Liver (tissue), 9 donors: ENCODE measurements around the gene YIPF5. TPM values are rescaled to one million over a fixed set of nuclear protein-coding genes. Genes with fewer than 3 reads are reported as not detected.

ENCODE experiments used
- DNase-seq: peaks from one replicate; pipeline ENCODE4 v3.0.0-alpha.2; 2017; ENCODE audit warnings: low spot score
- H3K27ac ChIP-seq, 2 donors: one replicate each; pipeline ENCODE4 v1.7.0; 2013; ENCODE audit warnings: inconsistent platforms in 2 of 2, low read length in 2 of 2, control low read depth in 1 of 2, low read depth in 1 of 2, mild to moderate bottlenecking in 1 of 2
- H3K27me3 ChIP-seq, 4 donors: one replicate each; pipeline versions ENCODE4 v1.6.1 to v1.7.0; 2013; ENCODE audit warnings: low read length in 3 of 4, inconsistent platforms in 1 of 4, mild to moderate bottlenecking in 1 of 4, moderate library complexity in 1 of 4; ENCODE audit not compliant: control insufficient read depth in 4 of 4, insufficient read depth in 4 of 4
- H3K36me3 ChIP-seq, 4 donors: one replicate each; pipeline versions ENCODE4 v1.6.1 to v1.7.0; 2013; ENCODE audit warnings: low read length in 3 of 4, mild to moderate bottlenecking in 3 of 4, low read depth in 1 of 4, moderate library complexity in 1 of 4; ENCODE audit not compliant: control insufficient read depth in 4 of 4, insufficient read depth in 3 of 4
- H3K4me1 ChIP-seq, 4 donors: one replicate each; pipeline versions ENCODE4 v1.6.1 to v1.7.0; 2013; ENCODE audit warnings: low read length in 3 of 4, mild to moderate bottlenecking in 3 of 4, moderate library complexity in 1 of 4; ENCODE audit not compliant: control insufficient read depth in 4 of 4, insufficient read depth in 4 of 4
- H3K4me3 ChIP-seq, 3 donors: one replicate each; pipeline versions ENCODE4 v1.6.1 to v1.7.0; 2013; ENCODE audit warnings: low read length in 3 of 3, control low read depth in 1 of 3, low read depth in 1 of 3, mild to moderate bottlenecking in 1 of 3
- H3K9ac ChIP-seq, 2 donors: one replicate each; pipeline ENCODE4 v1.7.0; 2013; ENCODE audit warnings: low read length in 2 of 2, mild to moderate bottlenecking in 2 of 2, moderate library complexity in 2 of 2, control low read depth in 1 of 2, low read depth in 1 of 2
- H3K9me3 ChIP-seq, 4 donors: one replicate each; pipeline versions ENCODE4 v1.6.1 to v1.7.0; 2013; ENCODE audit warnings: low read length in 3 of 4; ENCODE audit not compliant: control insufficient read depth in 4 of 4
- EGR1 ChIP-seq, 2 donors: IDR thresholded peaks; 2 replicates each; pipeline ENCODE4 v1.6.1; 2016 to 2018; ENCODE audit warnings: antibody characterized with exemption in 2 of 2, low read depth in 2 of 2
- FOXA1 ChIP-seq: IDR thresholded peaks from 2 replicates; pipeline ENCODE4 v1.6.1; 2016; ENCODE audit warnings: antibody characterized with exemption
- FOXA2 ChIP-seq: IDR thresholded peaks from 2 replicates; pipeline ENCODE4 v1.6.1; 2016; ENCODE audit warnings: antibody characterized with exemption
- GABPA ChIP-seq, 2 donors: IDR thresholded peaks in 1 of 2; conservative IDR thresholded peaks in 1 of 2; 2 replicates each; pipeline ENCODE4 v1.6.1; 2016; ENCODE audit warnings: antibody characterized with exemption in 2 of 2, mild to moderate bottlenecking in 1 of 2, moderate library complexity in 1 of 2
- HNF4A ChIP-seq, 2 donors: conservative IDR thresholded peaks; 2 replicates each; pipeline ENCODE4 v1.6.1; 2016; ENCODE audit warnings: antibody characterized with exemption in 2 of 2, mild to moderate bottlenecking in 2 of 2
- HNF4G ChIP-seq: IDR thresholded peaks from 2 replicates; pipeline ENCODE4 v1.6.1; 2016; ENCODE audit warnings: antibody characterized with exemption
- JUND ChIP-seq, 2 donors: IDR thresholded peaks; 2 replicates each; pipeline ENCODE4 v1.6.1; 2016; ENCODE audit warnings: antibody characterized with exemption in 2 of 2
- NR2F2 ChIP-seq: IDR thresholded peaks from 2 replicates; pipeline ENCODE4 v1.6.1; 2016; ENCODE audit warnings: antibody characterized with exemption
- RAD21 ChIP-seq, 2 donors: IDR thresholded peaks; 2 replicates each; pipeline ENCODE4 v1.6.1; 2016; ENCODE audit warnings: antibody characterized with exemption in 2 of 2, mild to moderate bottlenecking in 2 of 2
- RXRA ChIP-seq, 2 donors: IDR thresholded peaks; 2 replicates each; pipeline ENCODE4 v1.6.1; 2017 to 2018; ENCODE audit warnings: antibody characterized with exemption in 2 of 2, mild to moderate bottlenecking in 1 of 2
- SP1 ChIP-seq: IDR thresholded peaks from 2 replicates; pipeline ENCODE4 v1.6.1; 2018; ENCODE audit warnings: antibody characterized with exemption, mild to moderate bottlenecking
- TAF1 ChIP-seq: conservative IDR thresholded peaks from 2 replicates; pipeline ENCODE4 v1.6.1; 2016; ENCODE audit warnings: antibody characterized with exemption, mild to moderate bottlenecking
- YY1 ChIP-seq: IDR thresholded peaks from 2 replicates; pipeline ENCODE4 v1.6.1; 2016; ENCODE audit warnings: antibody characterized with exemption, mild to moderate bottlenecking
- WGBS: extraction: QIAGEN DNeasy Blood & Tissue Kit; methylation state at CpG from one replicate; pipeline ENCODE4 v1.1.7; 2013; 5-methylcytosine and 5-hydroxymethylcytosine counted together
- polyA plus RNA-seq, 2 donors: library from polyadenylated mRNA; stranded (reverse) in 1 of 2; unstranded in 1 of 2; fragments of 200-250 nt in 1 of 2; fragments of >200 nt in 1 of 2; fragmentation: Nextera tagmentation in 1 of 2; extraction: Ambion mirVana in 1 of 2; gene quantifications; one replicate each; pipeline versions ENCODE4 v1.2.1 to v1.2.3, GENCODE V29; 2013 to 2015
- total RNA-seq, 2 donors: library from RNA; depleted of rRNA; stranded (reverse); fragments of >200 nt; gene quantifications; one replicate each; pipeline ENCODE4 v1.2.3, GENCODE V29; 2014
- TF ChIP-seq, protein P1 (sequence below): IDR thresholded peaks from 2 replicates; pipeline ENCODE4 v1.6.1; 2016; ENCODE audit warnings: antibody characterized with exemption
- TF ChIP-seq, protein P2 (sequence below): IDR thresholded peaks from 2 replicates; pipeline ENCODE4 v1.6.1; 2016; ENCODE audit warnings: antibody characterized with exemption
- TF ChIP-seq, protein P3 (sequence below): IDR thresholded peaks from 2 replicates; pipeline ENCODE4 v1.6.1; 2016; ENCODE audit warnings: antibody characterized with exemption, mild to moderate bottlenecking
- TF ChIP-seq, protein P4 (sequence below): IDR thresholded peaks from 2 replicates; pipeline ENCODE4 v1.6.1; 2016; ENCODE audit warnings: antibody characterized with exemption
- TF ChIP-seq, protein P5 (sequence below): fragments of 150-350 bp; IDR thresholded peaks from 2 replicates; pipeline ENCODE4 v1.5.1; 2017; ENCODE audit warnings: improper control_type of control experiment, low read depth, low read length; ENCODE audit not compliant: missing input control
- donor health status: healthy.
- donor health status: healthy.
- donor health status: healthy.
- donor health status: healthy.
- donor health status: healthy.

The YIPF5 gene
- total and polyA plus RNA-seq, 4 donors, result 18.7 to 43.1 (median 20.6) TPM

DNA sequence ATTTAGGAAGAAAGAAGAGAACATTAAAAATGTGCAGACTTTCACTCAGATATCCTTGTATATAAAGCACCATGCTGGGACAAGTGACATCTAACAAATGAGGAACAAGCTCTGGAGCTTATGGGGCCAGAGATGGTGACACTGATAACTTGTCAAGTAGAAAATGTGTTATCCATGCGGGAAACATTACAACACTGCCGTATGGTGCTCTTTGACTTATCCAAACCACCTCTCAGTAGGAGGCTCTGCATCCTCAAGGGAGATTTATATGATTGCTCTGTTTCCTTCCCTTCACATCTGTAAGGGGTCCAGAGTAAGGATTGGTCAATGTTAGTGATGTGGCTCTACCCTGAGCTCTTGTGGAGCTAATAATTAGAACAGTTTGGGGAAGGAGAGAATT, 23.7 kb upstream of the YIPF5 start:
- no peak for DNase-seq
- Histone ChIP-seq H3K36me3 (no peaks in the 10 kb centered on the region), H3K9ac (no peak overlapping the region), H3K27ac (no peak overlapping the region), H3K9me3 (no peaks in the 10 kb centered on the region), H3K4me1 (no peaks in the 10 kb centered on the region), H3K27me3 (peaks cover 0 to 8% (median 0%) of the 10 kb centered on the region in 4 donors), H3K4me3 (no peak overlapping the region)
- 78% methylated on average over 2 of the region's 2 CpGs for WGBS
- TF ChIP-seq, protein P1, sequence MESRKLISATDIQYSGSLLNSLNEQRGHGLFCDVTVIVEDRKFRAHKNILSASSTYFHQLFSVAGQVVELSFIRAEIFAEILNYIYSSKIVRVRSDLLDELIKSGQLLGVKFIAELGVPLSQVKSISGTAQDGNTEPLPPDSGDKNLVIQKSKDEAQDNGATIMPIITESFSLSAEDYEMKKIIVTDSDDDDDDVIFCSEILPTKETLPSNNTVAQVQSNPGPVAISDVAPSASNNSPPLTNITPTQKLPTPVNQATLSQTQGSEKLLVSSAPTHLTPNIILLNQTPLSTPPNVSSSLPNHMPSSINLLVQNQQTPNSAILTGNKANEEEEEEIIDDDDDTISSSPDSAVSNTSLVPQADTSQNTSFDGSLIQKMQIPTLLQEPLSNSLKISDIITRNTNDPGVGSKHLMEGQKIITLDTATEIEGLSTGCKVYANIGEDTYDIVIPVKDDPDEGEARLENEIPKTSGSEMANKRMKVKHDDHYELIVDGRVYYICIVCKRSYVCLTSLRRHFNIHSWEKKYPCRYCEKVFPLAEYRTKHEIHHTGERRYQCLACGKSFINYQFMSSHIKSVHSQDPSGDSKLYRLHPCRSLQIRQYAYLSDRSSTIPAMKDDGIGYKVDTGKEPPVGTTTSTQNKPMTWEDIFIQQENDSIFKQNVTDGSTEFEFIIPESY, result no peak
- TF ChIP-seq JUND (IDR thresholded peaks at IDR 0.05) (no peak), EGR1 (IDR thresholded peaks at IDR 0.05; ENCODE audit: low read depth in 2 of 2) (no peak), RXRA (IDR thresholded peaks at IDR 0.05) (no peak), YY1 (no peak), HNF4A (conservative IDR thresholded peaks at IDR 0.05) (no peak), HNF4G (no peak), RAD21 (IDR thresholded peaks at IDR 0.05) (no peak), NR2F2 (no peak), FOXA1 (no peak), SP1 (no peak)
- TF ChIP-seq, protein P2, sequence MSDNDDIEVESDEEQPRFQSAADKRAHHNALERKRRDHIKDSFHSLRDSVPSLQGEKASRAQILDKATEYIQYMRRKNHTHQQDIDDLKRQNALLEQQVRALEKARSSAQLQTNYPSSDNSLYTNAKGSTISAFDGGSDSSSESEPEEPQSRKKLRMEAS, result no peak
- TF ChIP-seq, protein P3, sequence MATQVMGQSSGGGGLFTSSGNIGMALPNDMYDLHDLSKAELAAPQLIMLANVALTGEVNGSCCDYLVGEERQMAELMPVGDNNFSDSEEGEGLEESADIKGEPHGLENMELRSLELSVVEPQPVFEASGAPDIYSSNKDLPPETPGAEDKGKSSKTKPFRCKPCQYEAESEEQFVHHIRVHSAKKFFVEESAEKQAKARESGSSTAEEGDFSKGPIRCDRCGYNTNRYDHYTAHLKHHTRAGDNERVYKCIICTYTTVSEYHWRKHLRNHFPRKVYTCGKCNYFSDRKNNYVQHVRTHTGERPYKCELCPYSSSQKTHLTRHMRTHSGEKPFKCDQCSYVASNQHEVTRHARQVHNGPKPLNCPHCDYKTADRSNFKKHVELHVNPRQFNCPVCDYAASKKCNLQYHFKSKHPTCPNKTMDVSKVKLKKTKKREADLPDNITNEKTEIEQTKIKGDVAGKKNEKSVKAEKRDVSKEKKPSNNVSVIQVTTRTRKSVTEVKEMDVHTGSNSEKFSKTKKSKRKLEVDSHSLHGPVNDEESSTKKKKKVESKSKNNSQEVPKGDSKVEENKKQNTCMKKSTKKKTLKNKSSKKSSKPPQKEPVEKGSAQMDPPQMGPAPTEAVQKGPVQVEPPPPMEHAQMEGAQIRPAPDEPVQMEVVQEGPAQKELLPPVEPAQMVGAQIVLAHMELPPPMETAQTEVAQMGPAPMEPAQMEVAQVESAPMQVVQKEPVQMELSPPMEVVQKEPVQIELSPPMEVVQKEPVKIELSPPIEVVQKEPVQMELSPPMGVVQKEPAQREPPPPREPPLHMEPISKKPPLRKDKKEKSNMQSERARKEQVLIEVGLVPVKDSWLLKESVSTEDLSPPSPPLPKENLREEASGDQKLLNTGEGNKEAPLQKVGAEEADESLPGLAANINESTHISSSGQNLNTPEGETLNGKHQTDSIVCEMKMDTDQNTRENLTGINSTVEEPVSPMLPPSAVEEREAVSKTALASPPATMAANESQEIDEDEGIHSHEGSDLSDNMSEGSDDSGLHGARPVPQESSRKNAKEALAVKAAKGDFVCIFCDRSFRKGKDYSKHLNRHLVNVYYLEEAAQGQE, result no peak
- TF ChIP-seq, protein P4, sequence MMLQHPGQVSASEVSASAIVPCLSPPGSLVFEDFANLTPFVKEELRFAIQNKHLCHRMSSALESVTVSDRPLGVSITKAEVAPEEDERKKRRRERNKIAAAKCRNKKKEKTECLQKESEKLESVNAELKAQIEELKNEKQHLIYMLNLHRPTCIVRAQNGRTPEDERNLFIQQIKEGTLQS, result no peak

DNA sequence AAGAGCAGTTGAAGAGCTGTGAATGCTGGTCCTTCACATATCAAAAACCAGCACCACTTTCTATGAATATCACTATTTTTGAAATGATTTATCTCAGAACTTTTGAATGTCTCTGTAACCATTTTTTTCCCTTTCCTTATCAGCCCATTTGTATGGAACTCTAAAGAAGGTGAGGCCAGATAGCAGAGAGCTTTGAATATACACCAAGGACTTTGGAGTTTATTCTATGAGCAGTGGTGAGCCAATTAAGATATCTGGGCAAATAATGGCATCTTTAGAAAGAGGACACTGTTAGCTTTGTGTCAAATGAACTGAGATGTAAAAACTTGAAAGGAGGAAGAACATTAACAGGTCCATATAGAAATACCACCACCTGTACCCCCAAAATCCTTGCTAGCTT, 22.2 kb upstream of the YIPF5 start:
- DNase-seq, result no peak
- Histone ChIP-seq H3K9ac (no peak overlapping the region), H3K4me1 (peaks cover 0 to 3% (median 1%) of the 10 kb centered on the region in 4 donors), H3K9me3 (no peaks in the 10 kb centered on the region), H3K4me3 (no peak overlapping the region), H3K27ac (no peak overlapping the region), H3K27me3 (peaks cover 0 to 8% (median 0%) of the 10 kb centered on the region in 4 donors), H3K36me3 (no peaks in the 10 kb centered on the region)
- TF ChIP-seq EGR1 (IDR thresholded peaks at IDR 0.05; ENCODE audit: low read depth in 2 of 2), result no peak
- no peak for TF ChIP-seq SP1
- no peak for TF ChIP-seq NR2F2
- TF ChIP-seq JUND (IDR thresholded peaks at IDR 0.05), result no peak
- TF ChIP-seq TAF1, result no peak
- no peak for TF ChIP-seq RAD21 (IDR thresholded peaks at IDR 0.05)
- no peak for TF ChIP-seq GABPA (IDR thresholded peaks at IDR 0.05 in 1 of 2, conservative IDR thresholded peaks at IDR 0.05 in 1 of 2)
- TF ChIP-seq, protein P2, result no peak
- TF ChIP-seq, protein P1, result no peak
- TF ChIP-seq HNF4A (conservative IDR thresholded peaks at IDR 0.05), result no peak
- no peak for TF ChIP-seq FOXA2
- TF ChIP-seq, protein P4, result no peak
- no peak for TF ChIP-seq YY1
- TF ChIP-seq, protein P5, sequence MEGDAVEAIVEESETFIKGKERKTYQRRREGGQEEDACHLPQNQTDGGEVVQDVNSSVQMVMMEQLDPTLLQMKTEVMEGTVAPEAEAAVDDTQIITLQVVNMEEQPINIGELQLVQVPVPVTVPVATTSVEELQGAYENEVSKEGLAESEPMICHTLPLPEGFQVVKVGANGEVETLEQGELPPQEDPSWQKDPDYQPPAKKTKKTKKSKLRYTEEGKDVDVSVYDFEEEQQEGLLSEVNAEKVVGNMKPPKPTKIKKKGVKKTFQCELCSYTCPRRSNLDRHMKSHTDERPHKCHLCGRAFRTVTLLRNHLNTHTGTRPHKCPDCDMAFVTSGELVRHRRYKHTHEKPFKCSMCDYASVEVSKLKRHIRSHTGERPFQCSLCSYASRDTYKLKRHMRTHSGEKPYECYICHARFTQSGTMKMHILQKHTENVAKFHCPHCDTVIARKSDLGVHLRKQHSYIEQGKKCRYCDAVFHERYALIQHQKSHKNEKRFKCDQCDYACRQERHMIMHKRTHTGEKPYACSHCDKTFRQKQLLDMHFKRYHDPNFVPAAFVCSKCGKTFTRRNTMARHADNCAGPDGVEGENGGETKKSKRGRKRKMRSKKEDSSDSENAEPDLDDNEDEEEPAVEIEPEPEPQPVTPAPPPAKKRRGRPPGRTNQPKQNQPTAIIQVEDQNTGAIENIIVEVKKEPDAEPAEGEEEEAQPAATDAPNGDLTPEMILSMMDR, result no peak
- no peak for TF ChIP-seq HNF4G
- TF ChIP-seq FOXA1, result no peak
- no peak for TF ChIP-seq RXRA (IDR thresholded peaks at IDR 0.05)
